ENCODE data around the gene ASTN2.

The ASTN2 gene

GRCh38 chr9:117395151-117395650 lies 19.7 kb downstream of the ASTN2 start:
- no peak for DNase-seq (ENCODE audit: low read depth)
- no peak for TF ChIP-seq CTCF (IDR thresholded peaks at IDR 0.05; ENCODE audit: low read depth, low read length, missing control alignments)

GRCh38 chr9:117394655-117395054 lies 20.2 kb downstream of the ASTN2 start:
- no peak overlapping the region for H3K4me3 ChIP-seq (ENCODE audit: low read depth, low read length)
- TF ChIP-seq CTCF (IDR thresholded peaks at IDR 0.05; ENCODE audit: low read depth, low read length, missing control alignments) = no peak
- no peak for DNase-seq (ENCODE audit: low read depth)

More at GRCh38 chr9:117395151-117395650, 19.7 kb downstream of the ASTN2 start:
- no peak overlapping the region for H3K4me3 ChIP-seq (ENCODE audit: low read depth, low read length)

- H3K4me3 ChIP-seq (ENCODE audit: low read depth, low read length) = no peak overlapping the region
- no peak for TF ChIP-seq CTCF (IDR thresholded peaks at IDR 0.05; ENCODE audit: low read depth, low read length, missing control alignments)
- DNase-seq (ENCODE audit: low read depth) = no peak
These were observed 21.9 kb downstream of the ASTN2 start for GRCh38 chr9:117392992-117393391.

GRCh38 chr9:117387422-117387821 lies 27.4 kb downstream of the ASTN2 start:
- DNase-seq (ENCODE audit: low read depth) = no peak
- H3K4me3 ChIP-seq (ENCODE audit: low read depth, low read length) = no peak overlapping the region
- no peak for TF ChIP-seq CTCF (IDR thresholded peaks at IDR 0.05; ENCODE audit: low read depth, low read length, missing control alignments)

GRCh38 chr9:117379341-117379740 lies 35.5 kb downstream of the ASTN2 start:
- TF ChIP-seq CTCF (IDR thresholded peaks at IDR 0.05; ENCODE audit: low read depth, low read length, missing control alignments) = no peak
- H3K4me3 ChIP-seq (ENCODE audit: low read depth, low read length) = no peak overlapping the region

GRCh38 chr9:117377046-117377445 lies 37.8 kb downstream of the ASTN2 start:
- H3K4me3 ChIP-seq (ENCODE audit: low read depth, low read length) = no peak overlapping the region
- DNase-seq (ENCODE audit: low read depth) = no peak
- no peak for TF ChIP-seq CTCF (IDR thresholded peaks at IDR 0.05; ENCODE audit: low read depth, low read length, missing control alignments)

More at GRCh38 chr9:117379341-117379740, 35.5 kb downstream of the ASTN2 start:
- DNase-seq (ENCODE audit: low read depth) = no peak

- no peak overlapping the region for H3K4me3 ChIP-seq (ENCODE audit: low read depth, low read length)
- TF ChIP-seq CTCF (IDR thresholded peaks at IDR 0.05; ENCODE audit: low read depth, low read length, missing control alignments) = no peak
- DNase-seq (ENCODE audit: low read depth) = no peak
These were observed 38.9 kb downstream of the ASTN2 start for GRCh38 chr9:117375956-117376355.

Data from GM12864 (cell line).